NCI-H1417 (cell line): ENCODE data around the gene CRTC3.
"Not testable (repeated sequence)": the region's sequence is repeated elsewhere in the genome, so short reads cannot be mapped to it uniquely, and the experiment has no call there.

Experiments used
- DNase-seq, 3 experiments: peaks; one replicate each; lab custom pipeline; 2025; lab: John Stamatoyannopoulos, UW

Gene CRTC3, protein sequence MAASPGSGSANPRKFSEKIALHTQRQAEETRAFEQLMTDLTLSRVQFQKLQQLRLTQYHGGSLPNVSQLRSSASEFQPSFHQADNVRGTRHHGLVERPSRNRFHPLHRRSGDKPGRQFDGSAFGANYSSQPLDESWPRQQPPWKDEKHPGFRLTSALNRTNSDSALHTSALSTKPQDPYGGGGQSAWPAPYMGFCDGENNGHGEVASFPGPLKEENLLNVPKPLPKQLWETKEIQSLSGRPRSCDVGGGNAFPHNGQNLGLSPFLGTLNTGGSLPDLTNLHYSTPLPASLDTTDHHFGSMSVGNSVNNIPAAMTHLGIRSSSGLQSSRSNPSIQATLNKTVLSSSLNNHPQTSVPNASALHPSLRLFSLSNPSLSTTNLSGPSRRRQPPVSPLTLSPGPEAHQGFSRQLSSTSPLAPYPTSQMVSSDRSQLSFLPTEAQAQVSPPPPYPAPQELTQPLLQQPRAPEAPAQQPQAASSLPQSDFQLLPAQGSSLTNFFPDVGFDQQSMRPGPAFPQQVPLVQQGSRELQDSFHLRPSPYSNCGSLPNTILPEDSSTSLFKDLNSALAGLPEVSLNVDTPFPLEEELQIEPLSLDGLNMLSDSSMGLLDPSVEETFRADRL

GRCh38 chr15:90529371-90530249 lies at the start of gene CRTC3:
Gene CRTC3, plus strand, starts transcription at chr15:90529923. Its CDS starts 149 bp downstream, at chr15:90530072.
- DNase-seq = peak; percentile 51 to 85 (median 75)

DNA sequence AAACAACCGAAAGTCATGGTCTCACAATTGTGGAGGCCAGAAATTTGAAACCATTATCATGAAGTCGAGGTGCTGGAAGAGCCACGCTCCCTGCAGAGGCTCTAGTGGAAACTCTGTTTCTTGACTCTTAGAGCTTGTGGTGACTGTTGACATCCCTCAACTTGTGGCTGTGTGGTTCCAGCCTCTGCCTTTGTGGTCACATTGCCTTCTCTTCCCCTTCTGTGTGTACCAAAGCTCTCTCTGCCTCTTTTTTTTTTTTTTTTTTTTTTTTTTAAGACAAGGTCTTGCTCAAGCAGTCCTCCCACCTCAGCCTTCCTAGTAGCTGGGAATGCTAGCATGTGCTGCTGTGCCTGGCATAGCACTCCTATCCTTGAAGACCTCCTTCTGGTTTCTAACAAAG lies 48.7 kb upstream of the CRTC3 start:
- DNase-seq = no peak

GRCh38 chr15:90482124-90483011 lies 47.4 kb upstream of the CRTC3 start:
- peak; percentile 16 to 76 (median 26) for DNase-seq

- no peak for DNase-seq
These were observed 46.8 kb upstream of the CRTC3 start for GRCh38 chr15:90483012-90483307.

DNA sequence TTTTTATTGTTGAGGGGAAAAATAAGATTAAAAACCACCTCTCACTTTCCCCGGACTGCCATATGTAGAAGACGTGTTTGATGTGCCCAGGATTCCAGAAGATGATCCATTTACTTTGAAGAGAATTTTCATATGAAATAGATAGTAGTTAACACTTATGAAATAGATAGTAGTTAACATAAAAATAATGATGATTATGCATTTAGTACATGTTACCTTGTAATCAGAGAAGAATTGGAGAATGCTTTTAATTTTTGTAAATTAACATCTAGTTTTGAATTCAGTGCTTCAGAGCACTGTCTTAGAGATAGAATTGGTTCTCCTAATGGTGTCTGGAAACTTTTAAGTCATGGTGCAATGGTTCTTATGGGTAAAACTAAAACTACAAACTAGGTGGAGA lies 46.1 kb upstream of the CRTC3 start:
- no peak for DNase-seq

DNA sequence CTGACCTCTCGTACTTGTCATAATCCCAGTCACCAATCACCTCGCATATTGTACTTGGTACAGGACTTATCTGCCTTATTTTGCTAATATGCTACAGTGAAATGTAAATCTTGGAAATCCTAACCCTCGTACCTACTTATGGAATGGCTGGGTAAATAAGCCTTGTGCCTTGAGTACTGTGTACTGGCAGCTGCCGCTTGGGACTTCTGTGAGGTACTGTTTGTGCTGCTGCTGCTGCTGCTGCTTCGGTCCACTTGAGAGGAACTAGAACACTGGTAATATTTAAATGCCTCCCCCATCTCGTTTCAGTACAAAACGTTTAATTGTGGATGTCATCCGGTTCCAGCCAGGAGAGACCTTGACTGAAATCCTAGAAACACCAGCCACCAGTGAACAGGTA lies 42.5 kb upstream of the CRTC3 start:
- no peak for DNase-seq

- peak in 1 of 3 experiments; percentile 15 for DNase-seq
These were observed 40.2 kb upstream of the CRTC3 start for GRCh38 chr15:90489514-90489913.

DNA sequence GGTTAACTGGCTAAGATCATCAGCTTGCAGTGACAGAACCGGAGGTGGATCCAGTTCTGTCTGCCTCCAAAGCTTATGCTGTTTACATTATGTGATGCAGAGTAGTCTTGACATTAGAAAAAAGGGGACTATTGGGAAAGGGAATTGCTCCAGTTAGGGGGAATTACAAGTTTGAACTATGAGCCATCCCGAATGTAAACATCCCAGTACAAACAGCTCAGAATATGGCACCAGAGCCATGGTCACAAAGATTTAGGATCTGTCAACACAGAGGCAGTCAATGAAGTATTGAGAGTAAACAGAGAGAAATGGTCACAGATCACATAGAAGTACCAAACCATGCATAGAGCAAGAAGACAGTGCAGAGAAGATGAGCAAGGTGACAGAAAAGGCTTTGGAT lies 39.8 kb upstream of the CRTC3 start:
- DNase-seq = no peak

DNA sequence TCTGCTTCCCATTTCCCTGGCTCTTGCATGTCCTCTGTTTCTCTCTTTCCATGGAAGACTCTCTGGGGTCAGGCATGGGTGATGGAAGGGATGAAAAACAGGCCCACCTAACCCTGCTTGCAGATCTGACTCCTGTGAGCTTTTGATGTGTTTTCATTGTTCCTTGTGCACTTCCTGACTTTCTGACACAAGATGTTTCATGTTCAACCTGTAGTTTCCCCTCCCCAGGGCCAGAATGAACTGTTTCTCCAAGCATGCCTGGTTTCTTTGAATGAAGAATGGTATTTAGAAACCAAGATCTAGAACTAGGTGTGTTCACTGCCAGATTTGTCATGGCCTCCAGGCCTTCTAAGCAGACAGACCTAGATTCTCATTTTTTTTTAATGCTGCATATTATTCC lies 36.1 kb upstream of the CRTC3 start:
- DNase-seq = no peak

- no peak for DNase-seq
These were observed 34.7 kb upstream of the CRTC3 start for GRCh38 chr15:90495067-90495466.

- DNase-seq = no peak
These were observed 32.9 kb upstream of the CRTC3 start for GRCh38 chr15:90496791-90497190.

DNA sequence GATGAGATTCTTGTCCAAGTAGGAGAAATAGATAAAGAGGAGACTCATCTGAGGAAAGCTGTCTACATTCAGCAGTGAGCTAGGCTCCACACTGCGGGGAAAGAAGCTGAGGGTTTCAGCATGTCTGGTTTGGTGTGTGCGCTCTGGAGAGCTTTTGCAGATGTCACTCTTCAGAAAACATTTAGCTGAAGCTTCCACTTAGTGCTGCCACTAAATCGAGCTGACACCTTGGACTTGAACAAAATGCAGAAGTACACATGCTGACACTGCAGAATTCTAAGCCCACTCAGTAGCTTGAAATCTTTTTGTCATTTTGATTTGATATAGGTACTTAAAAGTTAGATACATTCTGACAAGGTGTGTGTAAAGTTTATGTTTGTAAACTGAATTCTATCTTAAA lies 32.3 kb upstream of the CRTC3 start:
- DNase-seq = peak in 1 of 3 experiments; percentile 7

- DNase-seq = peak; percentile 42 to 69 (median 54)
These were observed 31.8 kb upstream of the CRTC3 start for GRCh38 chr15:90497912-90498311.

DNA sequence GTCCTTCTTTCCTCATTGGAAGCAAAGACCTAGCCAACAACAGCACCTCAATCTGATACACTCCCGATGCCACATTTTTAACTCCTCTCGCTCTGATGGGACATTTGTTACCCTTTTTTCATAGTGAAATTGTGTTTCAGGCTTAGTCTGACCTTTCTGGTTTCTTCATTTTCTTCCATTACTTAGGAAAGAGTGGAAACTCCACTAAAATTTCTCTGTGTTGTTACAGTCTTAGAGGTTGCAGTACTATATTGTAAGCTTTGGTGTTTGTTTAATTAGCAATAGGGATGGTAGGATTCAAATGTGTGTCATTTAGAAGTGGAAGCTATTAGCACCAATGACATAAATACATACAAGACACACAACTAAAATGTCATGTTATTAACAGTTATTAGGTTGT lies 29.6 kb upstream of the CRTC3 start:
- no peak for DNase-seq

- DNase-seq = no peak
These were observed 27.8 kb upstream of the CRTC3 start for GRCh38 chr15:90501898-90502297.

- DNase-seq = not testable (repeated sequence)
These were observed 18.9 kb upstream of the CRTC3 start for GRCh38 chr15:90510781-90511180.

GRCh38 chr15:90511211-90511618 lies 18.5 kb upstream of the CRTC3 start:
- not testable (repeated sequence) for DNase-seq

DNA sequence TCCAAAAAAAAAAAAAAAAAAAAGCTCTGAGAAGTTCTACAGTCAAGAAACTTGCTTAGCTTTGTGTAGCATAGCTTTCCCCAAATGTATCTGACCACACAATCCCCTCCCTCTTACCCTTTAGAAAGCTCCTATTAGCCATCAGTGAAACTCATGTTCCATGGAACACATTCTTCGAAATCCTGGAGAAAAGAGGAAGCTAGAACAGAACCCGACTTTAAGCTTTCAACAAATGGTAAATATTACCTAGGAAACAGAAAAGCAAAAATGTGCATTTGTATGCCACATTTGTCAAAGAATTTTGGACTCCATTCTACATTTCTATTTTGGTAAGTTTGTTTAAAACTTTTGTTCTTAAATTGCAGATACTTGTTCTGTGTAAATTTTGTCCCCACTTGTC lies 17.4 kb upstream of the CRTC3 start:
- DNase-seq = no peak

GRCh38 chr15:90512981-90513380 lies 16.7 kb upstream of the CRTC3 start:
- no peak for DNase-seq

DNA sequence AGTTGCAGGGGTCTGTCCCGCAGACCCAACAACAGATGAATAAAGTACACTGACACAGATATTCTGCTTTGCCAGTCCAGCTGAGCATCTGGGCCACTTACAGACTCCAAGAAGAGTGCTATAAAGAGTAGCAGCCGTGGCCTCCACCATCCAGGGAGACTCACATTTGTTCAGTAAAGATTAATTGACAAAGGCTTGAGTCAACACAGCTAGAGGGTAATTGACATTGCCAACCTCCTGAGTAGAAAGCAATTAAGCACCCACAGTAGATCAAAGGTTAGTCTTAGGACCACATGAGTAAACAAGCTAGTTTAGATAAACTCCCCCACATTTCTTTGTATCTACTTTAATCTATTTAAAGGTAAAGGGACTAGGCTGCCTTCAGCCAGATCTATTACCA lies 16.3 kb upstream of the CRTC3 start:
- no peak for DNase-seq

GRCh38 chr15:90513893-90514292 lies 15.8 kb upstream of the CRTC3 start:
- not testable (repeated sequence) for DNase-seq

DNA sequence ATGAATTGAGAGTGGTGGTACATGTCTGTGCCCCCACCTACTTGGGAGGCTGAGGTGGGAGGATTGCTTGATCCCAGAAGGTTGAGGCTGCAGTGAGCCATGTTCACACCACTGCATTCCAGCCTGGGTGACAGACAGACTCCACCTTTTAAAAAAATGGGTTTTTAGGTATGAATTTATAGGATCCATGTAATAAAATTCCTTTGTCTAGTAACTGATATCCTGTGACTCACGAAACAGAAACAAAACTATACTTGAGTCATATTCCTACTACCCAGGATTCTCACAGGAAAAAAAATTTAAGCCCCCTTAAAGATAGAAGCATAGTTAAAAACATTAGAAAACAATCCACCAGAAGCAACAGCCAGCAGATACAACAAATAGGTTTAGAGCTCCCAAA lies 10.0 kb upstream of the CRTC3 start:
- DNase-seq = no peak
